Activated CD4-positive, alpha-beta T cell treated with anti-CD3 and anti-CD28 coated beads for 36 hours (primary cell): ENCODE measurements around the gene CDC42EP3. TPM values are rescaled to one million over a fixed set of nuclear protein-coding genes. Genes with fewer than 3 reads are reported as not detected.

Experiments
- ATAC-seq: fragments of 200-7000 bp; cut with Tn5 transposase; one replicate; pipeline ENCODE4 v1.10.0; 2021; ENCODE audit warnings: mild to moderate bottlenecking, moderate library complexity
- CTCF ChIA-PET: fragments of 350-600 bp; sonication (Branson Sonifier 250); formaldehyde crosslinking; loops from one replicate; lab custom pipeline; 2021; ENCODE audit warnings: antibody characterized with exemption; lab: Charles Lee
- POLR2A ChIA-PET: fragments of 350-600 bp; sonication (Branson Sonifier 250); formaldehyde crosslinking; loops from one replicate; lab custom pipeline; 2021; ENCODE audit warnings: antibody characterized with exemption, inconsistent platforms; lab: Charles Lee
- DNase-seq: peaks from one replicate; pipeline ENCODE4 v3.0.0-alpha.2; 2020
- H3K27ac Mint-ChIP-seq: one replicate; pipeline ENCODE4 v1.8.0; 2021; ENCODE audit warnings: mixed read lengths
- H3K27me3 Mint-ChIP-seq: one replicate; pipeline ENCODE4 v1.8.0; 2021; ENCODE audit warnings: mixed read lengths
- H3K36me3 Mint-ChIP-seq: one replicate; pipeline ENCODE4 v1.8.0; 2021; ENCODE audit warnings: low read depth, mixed read lengths
- H3K4me1 Mint-ChIP-seq: one replicate; pipeline ENCODE4 v1.8.0; 2021; ENCODE audit warnings: mixed read lengths
- H3K4me3 Mint-ChIP-seq: one replicate; pipeline ENCODE4 v1.8.0; 2021; ENCODE audit warnings: mild to moderate bottlenecking, moderate library complexity, mixed read lengths
- H3K9me3 Mint-ChIP-seq: one replicate; pipeline ENCODE4 v1.8.0; 2021; ENCODE audit warnings: low read depth, mixed read lengths
- intact Hi-C, 2 experiments: fragments of 100-400 bp; cut with DNase I in 1 of 2; cut with micrococcal nuclease in 1 of 2; formaldehyde crosslinking; loops; one replicate each; pipeline versions ENCODE4 v1.14.2 to v1.15.1; 2022 to 2024; cut with DNase I, micrococcal nuclease
- total RNA-seq, 2 experiments: library from RNA; stranded (reverse); gene quantifications; one replicate each; pipeline ENCODE4 v1.2.3, GENCODE V29; 2021

The CDC42EP3 gene
- total RNA-seq, 2 experiments from 2014 or later = 16.4 to 25.2 TPM

GRCh38 chr2:37654932-37655841 is 16.3 kb downstream of the CDC42EP3 start:
- peak; percentile 18 for ATAC-seq
- Mint-ChIP-seq H3K9me3 (peaks cover 2% of the 10 kb centered on the region), H3K4me1 (peaks cover 94% of the 10 kb centered on the region), H3K27me3 (no peaks in the 10 kb centered on the region), H3K36me3 (peaks cover 20% of the 10 kb centered on the region), H3K4me3 (peak overlapping the region; percentile 24), H3K27ac (peak overlapping the region; percentile 76)
- ChIA-PET CTCF (interaction anchor here (0.7 to 1.0 kb wide), 2 partner anchors 11 to 33 kb away, joined by 3 read pairs; no protein-coding TSS in a partner anchor), POLR2A (interaction anchor here (0.6 to 1.5 kb wide), 2 partner anchors 14 to 229 kb away, joined by 3 to 6 read pairs; no protein-coding TSS in a partner anchor)
- no peak for DNase-seq
- intact Hi-C loops = loop anchor here in 1 of 2 experiments (2.0 kb wide), 1 partner anchor 16 kb away; the partner anchor contains the start of gene CDC42EP3

GRCh38 chr2:37654419-37654818 is 17.0 kb downstream of the CDC42EP3 start:
- CTCF ChIA-PET = interaction anchor here (0.7 to 1.0 kb wide), 2 partner anchors 10 to 32 kb away, joined by 3 read pairs; no protein-coding TSS in a partner anchor
- peaks cover 91% of the 10 kb centered on the region for H3K4me1 Mint-ChIP-seq
- H3K27me3 Mint-ChIP-seq = no peaks in the 10 kb centered on the region
- intact Hi-C loops = loop anchor here in 1 of 2 experiments (2.0 kb wide), 1 partner anchor 16 kb away; the partner anchor contains the start of gene CDC42EP3
- H3K36me3 Mint-ChIP-seq = peaks cover 22% of the 10 kb centered on the region
- peaks cover 2% of the 10 kb centered on the region for H3K9me3 Mint-ChIP-seq
- ATAC-seq (no peak), DNase-seq (no peak)
- POLR2A ChIA-PET = interaction anchor here (1.5 kb wide), 1 partner anchor 15 kb away, joined by 6 read pairs; no protein-coding TSS in a partner anchor
- H3K4me3 Mint-ChIP-seq = peak overlapping the region; percentile 24
- peak overlapping the region; percentile 76 for H3K27ac Mint-ChIP-seq

GRCh38 chr2:37653805-37654378 is 17.6 kb downstream of the CDC42EP3 start:
- H3K4me1 Mint-ChIP-seq = peaks cover 89% of the 10 kb centered on the region
- CTCF ChIA-PET = interaction anchor here (1.0 to 1.3 kb wide), 2 partner anchors 9 to 223 kb away, joined by 3 to 6 read pairs; no protein-coding TSS in a partner anchor
- H3K27ac Mint-ChIP-seq = peak overlapping the region; percentile 68
- peak overlapping the region; percentile 15 for H3K4me3 Mint-ChIP-seq
- POLR2A ChIA-PET = interaction anchor here (1.5 kb wide), 1 partner anchor 16 kb away, joined by 6 read pairs; no protein-coding TSS in a partner anchor
- H3K9me3 Mint-ChIP-seq = peaks cover 2% of the 10 kb centered on the region
- intact Hi-C loops = loop anchor here in 1 of 2 experiments (2.0 kb wide), 1 partner anchor 17 kb away; the partner anchor contains the start of gene CDC42EP3
- ATAC-seq (peak; percentile 60), DNase-seq (peak; percentile 58)
- no peaks in the 10 kb centered on the region for H3K27me3 Mint-ChIP-seq
- peaks cover 22% of the 10 kb centered on the region for H3K36me3 Mint-ChIP-seq

- ATAC-seq = no peak
- POLR2A ChIA-PET = no interaction called here
- CTCF ChIA-PET = interaction anchor here (0.6 to 1.3 kb wide), 2 partner anchors 224 to 233 kb away, joined by 3 to 6 read pairs; no protein-coding TSS in a partner anchor
- Mint-ChIP-seq H3K36me3 (peaks cover 25% of the 10 kb centered on the region), H3K4me3 (no peak overlapping the region), H3K27me3 (no peaks in the 10 kb centered on the region), H3K27ac (peak overlapping the region; percentile 59), H3K9me3 (peaks cover 3% of the 10 kb centered on the region), H3K4me1 (peaks cover 89% of the 10 kb centered on the region)
- no peak for DNase-seq
- intact Hi-C loops = no loop called here
These were observed 18.3 kb downstream of the CDC42EP3 start for GRCh38 chr2:37653093-37653492.

- peak; percentile 42 for DNase-seq
- CTCF ChIA-PET = no interaction called here
- Mint-ChIP-seq H3K36me3 (peaks cover 34% of the 10 kb centered on the region), H3K27me3 (no peaks in the 10 kb centered on the region), H3K27ac (peak overlapping the region; percentile 66), H3K9me3 (peaks cover 3% of the 10 kb centered on the region), H3K4me1 (peaks cover 89% of the 10 kb centered on the region), H3K4me3 (no peak overlapping the region)
- intact Hi-C loops = no loop called here
- POLR2A ChIA-PET = no interaction called here
- peak; percentile 20 for ATAC-seq
These were observed 19.2 kb downstream of the CDC42EP3 start for GRCh38 chr2:37652199-37652640.

- Mint-ChIP-seq H3K9me3 (peaks cover 3% of the 10 kb centered on the region), H3K27me3 (no peaks in the 10 kb centered on the region), H3K4me3 (no peak overlapping the region), H3K4me1 (peaks cover 90% of the 10 kb centered on the region), H3K27ac (peak overlapping the region; percentile 83), H3K36me3 (peaks cover 44% of the 10 kb centered on the region)
- DNase-seq (no peak), ATAC-seq (no peak)
- intact Hi-C loops = no loop called here
- ChIA-PET POLR2A (no interaction called here), CTCF (interaction anchor here (0.9 to 1.3 kb wide), 2 partner anchors 9 to 61 kb away, joined by 3 to 5 read pairs; no protein-coding TSS in a partner anchor)
These were observed 20.8 kb downstream of the CDC42EP3 start for GRCh38 chr2:37650548-37651093.

- Mint-ChIP-seq H3K4me3 (no peak overlapping the region), H3K36me3 (peaks cover 52% of the 10 kb centered on the region), H3K4me1 (peaks cover 89% of the 10 kb centered on the region), H3K9me3 (peaks cover 3% of the 10 kb centered on the region), H3K27ac (no peak overlapping the region), H3K27me3 (no peaks in the 10 kb centered on the region)
- CTCF ChIA-PET = interaction anchor here (0.8 to 1.3 kb wide), 4 partner anchors 10 to 227 kb away, joined by 3 to 5 read pairs (median 4); no protein-coding TSS in a partner anchor
- intact Hi-C loops = loop anchor here in 1 of 2 experiments (2.0 kb wide), 1 partner anchor 15 kb away; no protein-coding TSS in a partner anchor
- DNase-seq (no peak), ATAC-seq (no peak)
- POLR2A ChIA-PET = no interaction called here
These were observed 21.9 kb downstream of the CDC42EP3 start for GRCh38 chr2:37649518-37649917.

- intact Hi-C loops = loop anchor here in 1 of 2 experiments (2.0 kb wide), 1 partner anchor 14 kb away; no protein-coding TSS in a partner anchor
These were observed 23.0 kb downstream of the CDC42EP3 start for GRCh38 chr2:37648331-37649011.

GRCh38 chr2:37647971-37648330 is 23.5 kb downstream of the CDC42EP3 start:
- peaks cover 5% of the 10 kb centered on the region for H3K9me3 Mint-ChIP-seq
- H3K27me3 Mint-ChIP-seq = no peaks in the 10 kb centered on the region

More at GRCh38 chr2:37648331-37649011, 23.0 kb downstream of the CDC42EP3 start:
- DNase-seq (peak; percentile 58), ATAC-seq (peak; percentile 77)
- H3K9me3 Mint-ChIP-seq = peaks cover 5% of the 10 kb centered on the region
- H3K36me3 Mint-ChIP-seq = peaks cover 58% of the 10 kb centered on the region
- POLR2A ChIA-PET = no interaction called here
- H3K27ac Mint-ChIP-seq = peak overlapping the region; percentile 88
- peaks cover 89% of the 10 kb centered on the region for H3K4me1 Mint-ChIP-seq
- H3K27me3 Mint-ChIP-seq = no peaks in the 10 kb centered on the region
- H3K4me3 Mint-ChIP-seq = no peak overlapping the region
- CTCF ChIA-PET = interaction anchor here (0.7 to 2.3 kb wide), 15 partner anchors 9 to 231 kb away, joined by 3 to 9 read pairs (median 4); no protein-coding TSS in a partner anchor

GRCh38 chr2:37645836-37646235 is 25.6 kb downstream of the CDC42EP3 start:
- CTCF ChIA-PET = interaction anchor here (0.6 to 1.4 kb wide), 6 partner anchors 12 to 158 kb away, joined by 3 to 4 read pairs (median 3); no protein-coding TSS in a partner anchor
- H3K4me1 Mint-ChIP-seq = peaks cover 90% of the 10 kb centered on the region
- peak overlapping the region; percentile 68 for H3K27ac Mint-ChIP-seq
- no peak for ATAC-seq
- DNase-seq = no peak
- peaks cover 77% of the 10 kb centered on the region for H3K36me3 Mint-ChIP-seq
- POLR2A ChIA-PET = no interaction called here
- H3K4me3 Mint-ChIP-seq = no peak overlapping the region
- peaks cover 7% of the 10 kb centered on the region for H3K9me3 Mint-ChIP-seq
- intact Hi-C loops = loop anchor here in 1 of 2 experiments (2.0 kb wide), 1 partner anchor 39 kb away; no protein-coding TSS in a partner anchor
- no peaks in the 10 kb centered on the region for H3K27me3 Mint-ChIP-seq

More at GRCh38 chr2:37647971-37648330, 23.5 kb downstream of the CDC42EP3 start:
- Mint-ChIP-seq H3K27ac (peak overlapping the region; percentile 88), H3K4me1 (peaks cover 89% of the 10 kb centered on the region), H3K36me3 (peaks cover 63% of the 10 kb centered on the region), H3K4me3 (no peak overlapping the region)
- intact Hi-C loops = loop anchor here in 1 of 2 experiments (2.0 kb wide), 1 partner anchor 13 kb away; no protein-coding TSS in a partner anchor
- CTCF ChIA-PET = interaction anchor here (0.7 to 2.3 kb wide), 11 partner anchors 9 to 229 kb away, joined by 3 to 9 read pairs (median 4); no protein-coding TSS in a partner anchor
- POLR2A ChIA-PET = interaction anchor here (0.7 kb wide), 1 partner anchor 75 kb away, joined by 3 read pairs; no protein-coding TSS in a partner anchor
- ATAC-seq = no peak
- DNase-seq = no peak
